Astrocyte of the spinal cord (primary cell): ENCODE data around the gene HYDIN.
"Not testable (repeated sequence)": the region's sequence is repeated elsewhere in the genome, so short reads cannot be mapped to it uniquely, and the experiment has no call there.

Experiments used
- DNase-seq: peaks from one replicate; pipeline ENCODE4 v3.0.0; 2011; ENCODE audit warnings: low read depth, low spot score
- H3K4me3 ChIP-seq: 2 replicates; pipeline ENCODE4 v1.5.1; 2011; ENCODE audit warnings: low read depth, mild to moderate bottlenecking, low read length, moderate library complexity
- in situ Hi-C: cut with HindIII; loops from 2 replicates; pipeline ENCODE4 v1.10.0; 2017; ENCODE audit warnings: low sequenced_read_pairs
- TF ChIP-seq, protein P1 (sequence below): IDR thresholded peaks from 2 replicates; pipeline ENCODE4 v1.5.1; 2012; ENCODE audit warnings: low read depth, mild to moderate bottlenecking, low read length, inconsistent platforms

The HYDIN gene

GRCh38 chr16:71192387-71192786, 38.1 kb downstream of the HYDIN start:
- no peak overlapping the region for H3K4me3 ChIP-seq
- in situ Hi-C loops = no loop called here
- TF ChIP-seq, protein P1, sequence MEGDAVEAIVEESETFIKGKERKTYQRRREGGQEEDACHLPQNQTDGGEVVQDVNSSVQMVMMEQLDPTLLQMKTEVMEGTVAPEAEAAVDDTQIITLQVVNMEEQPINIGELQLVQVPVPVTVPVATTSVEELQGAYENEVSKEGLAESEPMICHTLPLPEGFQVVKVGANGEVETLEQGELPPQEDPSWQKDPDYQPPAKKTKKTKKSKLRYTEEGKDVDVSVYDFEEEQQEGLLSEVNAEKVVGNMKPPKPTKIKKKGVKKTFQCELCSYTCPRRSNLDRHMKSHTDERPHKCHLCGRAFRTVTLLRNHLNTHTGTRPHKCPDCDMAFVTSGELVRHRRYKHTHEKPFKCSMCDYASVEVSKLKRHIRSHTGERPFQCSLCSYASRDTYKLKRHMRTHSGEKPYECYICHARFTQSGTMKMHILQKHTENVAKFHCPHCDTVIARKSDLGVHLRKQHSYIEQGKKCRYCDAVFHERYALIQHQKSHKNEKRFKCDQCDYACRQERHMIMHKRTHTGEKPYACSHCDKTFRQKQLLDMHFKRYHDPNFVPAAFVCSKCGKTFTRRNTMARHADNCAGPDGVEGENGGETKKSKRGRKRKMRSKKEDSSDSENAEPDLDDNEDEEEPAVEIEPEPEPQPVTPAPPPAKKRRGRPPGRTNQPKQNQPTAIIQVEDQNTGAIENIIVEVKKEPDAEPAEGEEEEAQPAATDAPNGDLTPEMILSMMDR = no peak
- DNase-seq = no peak

DNA sequence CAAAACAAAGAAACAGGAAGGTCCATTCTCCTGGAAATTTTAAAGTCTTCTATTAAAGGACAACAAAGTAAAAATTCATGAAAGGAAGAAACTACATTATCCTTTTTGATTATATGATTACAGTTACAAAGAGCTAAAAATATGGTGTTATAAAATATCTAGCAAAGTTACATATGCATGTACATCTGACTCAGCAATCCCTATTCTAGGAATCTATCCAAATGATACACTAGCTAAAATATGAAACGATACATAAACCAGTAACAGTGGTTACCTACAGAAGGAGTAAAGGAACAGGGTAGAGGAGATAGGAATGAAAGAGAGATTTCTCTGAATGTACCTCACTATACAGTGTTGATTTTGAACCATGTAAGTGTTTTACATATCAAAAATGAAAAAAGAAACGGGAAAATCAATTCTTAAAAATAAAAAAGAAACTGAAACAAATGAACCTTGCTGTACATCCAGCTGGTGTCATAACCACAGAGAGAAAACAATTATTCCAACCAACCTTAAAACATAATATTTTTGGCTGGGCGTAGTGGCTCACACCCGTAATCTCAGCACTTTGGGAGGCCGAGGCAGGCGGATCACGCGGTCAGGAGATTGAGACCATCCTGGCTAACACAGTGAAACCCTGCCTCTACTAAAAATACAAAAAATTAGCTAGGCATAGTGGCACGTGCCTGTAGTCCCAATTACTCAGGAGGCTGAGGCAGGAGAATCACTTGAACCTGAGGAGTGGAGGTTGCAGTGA, 41.4 kb downstream of the HYDIN start:
- no peak overlapping the region for H3K4me3 ChIP-seq
- in situ Hi-C loops = no loop called here
- DNase-seq = no peak
- TF ChIP-seq, protein P1 = no peak

DNA sequence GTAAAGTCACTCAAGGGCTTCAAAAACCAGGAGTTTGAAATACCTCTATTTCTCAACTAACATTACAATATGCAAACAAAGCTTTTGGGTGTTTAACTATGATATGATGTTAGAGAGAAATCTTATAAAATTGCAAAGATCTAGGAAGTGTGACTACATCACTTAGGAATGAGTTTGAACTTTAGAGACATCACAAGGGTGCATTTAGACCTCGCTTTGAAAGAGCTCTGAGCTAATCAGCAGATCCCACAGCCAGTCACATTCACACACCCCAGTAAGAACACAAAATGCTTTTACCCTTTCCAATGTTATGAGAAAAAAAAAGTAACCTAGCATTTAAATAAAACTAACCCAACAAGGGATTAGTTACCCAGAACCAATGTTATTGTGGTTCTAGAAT, 45.2 kb downstream of the HYDIN start:
- H3K4me3 ChIP-seq = no peak overlapping the region
- in situ Hi-C loops = no loop called here
- DNase-seq = no peak
- TF ChIP-seq, protein P1 = no peak

DNA sequence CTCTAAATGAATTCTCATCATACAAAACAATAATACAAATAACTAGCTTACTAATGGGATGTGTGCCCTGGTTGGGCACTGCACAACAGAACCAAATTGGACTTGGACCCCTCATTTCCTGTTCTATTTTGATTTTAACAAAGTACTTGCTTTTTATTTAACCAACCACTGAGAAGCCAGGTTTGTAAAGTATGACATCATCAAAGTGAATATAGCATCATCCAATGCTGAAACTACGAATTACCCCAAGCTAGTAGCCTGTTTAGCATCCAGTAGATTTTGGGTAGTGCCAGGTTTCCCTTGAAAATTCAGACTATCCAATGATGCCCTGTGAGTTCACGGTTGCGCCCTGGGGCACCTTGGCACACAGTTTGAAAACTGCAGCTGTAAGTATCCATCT, 51.0 kb downstream of the HYDIN start:
- H3K4me3 ChIP-seq = no peak overlapping the region
- in situ Hi-C loops = no loop called here
- no peak for DNase-seq
- TF ChIP-seq, protein P1 = no peak

- in situ Hi-C loops = no loop called here
- H3K4me3 ChIP-seq = no peak overlapping the region
- no peak for DNase-seq
- TF ChIP-seq, protein P1 = no peak
These were observed 57.9 kb downstream of the HYDIN start for GRCh38 chr16:71172481-71173207.

DNA sequence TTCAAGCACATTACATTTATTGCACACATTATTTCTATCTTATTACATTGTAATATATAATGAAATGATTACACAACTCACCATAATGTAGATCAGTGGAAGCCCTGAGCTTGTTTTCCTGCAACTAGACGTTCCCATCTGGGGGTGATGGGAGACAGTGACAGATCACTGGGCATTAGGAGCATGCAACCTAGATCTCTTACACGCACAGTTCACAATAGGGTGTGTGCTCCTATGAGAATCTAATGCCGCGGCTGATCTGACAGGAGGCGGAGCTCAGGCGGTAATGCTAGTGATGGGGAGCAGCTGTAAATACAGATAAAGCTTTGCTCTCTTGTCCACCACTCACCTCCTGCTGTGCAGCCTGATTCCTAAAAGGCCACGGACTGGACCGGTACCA, 69.5 kb downstream of the HYDIN start:
- H3K4me3 ChIP-seq, DNase-seq, in situ Hi-C loops: not testable (repeated sequence)

DNA sequence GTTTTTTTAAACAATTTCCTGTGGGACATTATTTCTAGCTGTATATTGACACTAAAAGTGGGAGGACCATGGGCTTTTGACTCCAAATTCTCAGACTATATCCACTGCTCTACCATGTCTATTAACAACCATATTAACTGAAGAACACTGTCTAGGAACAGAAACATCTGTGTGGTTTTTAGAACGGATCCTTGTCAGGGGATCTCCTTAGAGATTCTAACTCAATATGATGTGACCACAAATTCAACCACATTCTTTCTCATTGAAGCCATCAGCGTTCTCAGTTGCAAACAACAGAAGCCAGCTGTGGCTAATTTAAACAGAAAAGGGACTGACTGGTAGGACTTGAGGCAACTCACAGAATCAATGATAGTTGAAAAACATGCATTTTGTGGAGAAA, 73.2 kb downstream of the HYDIN start:
- DNase-seq, H3K4me3 ChIP-seq, in situ Hi-C loops: not testable (repeated sequence)

DNA sequence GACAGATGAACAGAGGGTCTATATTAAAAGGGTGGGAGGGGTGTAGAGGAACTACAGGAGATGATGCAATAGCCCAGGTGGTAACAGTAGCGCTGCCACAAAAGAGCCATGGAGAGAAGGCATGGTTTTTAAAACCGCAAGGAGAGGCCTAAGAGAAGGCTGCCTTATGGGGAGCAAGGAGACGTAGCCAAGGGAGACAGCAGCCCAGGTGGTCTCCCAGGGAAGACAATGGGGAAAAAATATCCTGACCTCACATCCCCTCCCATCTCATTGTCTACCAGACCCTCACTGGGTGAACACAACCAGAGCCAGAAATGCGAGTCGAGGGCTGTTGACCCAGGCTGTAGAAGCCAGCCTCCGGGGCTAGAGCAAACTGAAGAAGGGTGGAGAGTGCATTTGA, 77.2 kb downstream of the HYDIN start:
- H3K4me3 ChIP-seq, in situ Hi-C loops, DNase-seq: not testable (repeated sequence)

DNA sequence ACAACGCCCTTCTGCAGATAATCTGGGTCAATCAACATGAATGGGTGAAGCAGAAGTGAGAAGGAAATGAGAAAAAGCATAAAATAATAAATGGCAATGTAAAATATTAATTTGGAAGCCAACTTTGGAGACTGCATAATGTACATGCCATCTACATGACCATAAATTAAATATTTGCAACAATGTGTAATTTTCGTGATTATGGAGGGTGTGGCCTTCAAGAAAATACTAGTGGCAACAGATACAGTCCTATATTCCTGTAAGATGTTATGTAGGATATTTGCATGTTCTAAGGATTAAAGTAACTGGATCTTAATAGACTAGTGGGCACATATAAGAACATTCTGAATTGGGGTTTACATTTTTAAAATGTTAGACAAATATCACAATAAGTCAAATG, 78.9 kb downstream of the HYDIN start:
- in situ Hi-C loops, H3K4me3 ChIP-seq, DNase-seq: not testable (repeated sequence)

- H3K4me3 ChIP-seq, DNase-seq, in situ Hi-C loops: not testable (repeated sequence)
These were observed 87.3 kb downstream of the HYDIN start for GRCh38 chr16:71143246-71143645.

- in situ Hi-C loops, DNase-seq, H3K4me3 ChIP-seq: not testable (repeated sequence)
These were observed 120.0 kb downstream of the HYDIN start for GRCh38 chr16:71110565-71110964.

- DNase-seq, in situ Hi-C loops, H3K4me3 ChIP-seq: not testable (repeated sequence)
These were observed 120.8 kb downstream of the HYDIN start for GRCh38 chr16:71109656-71110208.
